Activated CD4-positive, alpha-beta T cell treated with anti-CD3 and anti-CD28 coated beads, Interleukin-2, Interleukin-6, amounts not matched to agents 100 ng/mL and 50 ng/mL, durations not matched to agents 16 hours and 8 hours (primary cell): ENCODE results near the gene ZNF624.
"Not testable (repeated sequence)": the region's sequence is repeated elsewhere in the genome, so short reads cannot be mapped to it uniquely, and the experiment has no call there.

ENCODE experiments used
- DNase-seq: peaks from one replicate; pipeline ENCODE4 v3.0.0-alpha.2; 2020

The ZNF624 gene

GRCh38 chr17:16653367-16654041 lies at the start of gene ZNF624:
TSS of gene ZNF624 (minus strand) at chr17:16653850.
- DNase-seq, result peak; percentile 92

DNA sequence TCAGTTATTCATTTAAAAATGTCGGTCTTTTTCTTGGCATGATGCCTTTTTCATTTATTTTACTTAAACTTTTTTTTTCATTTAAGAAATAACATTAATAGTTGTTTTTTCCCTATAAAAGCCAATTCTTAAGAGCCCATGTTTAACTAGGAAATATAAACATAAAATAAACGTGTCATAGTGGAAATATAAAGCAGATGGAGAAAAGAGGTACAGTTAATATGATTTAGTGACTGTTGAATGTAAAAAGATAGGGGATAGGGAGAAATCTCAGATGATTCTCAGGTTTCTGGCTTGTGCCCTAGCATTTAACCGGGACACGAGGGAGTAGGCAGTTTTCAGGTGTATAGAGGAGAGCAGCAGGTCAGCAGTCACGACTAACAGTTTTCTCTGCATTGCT lies 44.0 kb upstream of the ZNF624 start:
- DNase-seq, result not testable (repeated sequence)

DNA sequence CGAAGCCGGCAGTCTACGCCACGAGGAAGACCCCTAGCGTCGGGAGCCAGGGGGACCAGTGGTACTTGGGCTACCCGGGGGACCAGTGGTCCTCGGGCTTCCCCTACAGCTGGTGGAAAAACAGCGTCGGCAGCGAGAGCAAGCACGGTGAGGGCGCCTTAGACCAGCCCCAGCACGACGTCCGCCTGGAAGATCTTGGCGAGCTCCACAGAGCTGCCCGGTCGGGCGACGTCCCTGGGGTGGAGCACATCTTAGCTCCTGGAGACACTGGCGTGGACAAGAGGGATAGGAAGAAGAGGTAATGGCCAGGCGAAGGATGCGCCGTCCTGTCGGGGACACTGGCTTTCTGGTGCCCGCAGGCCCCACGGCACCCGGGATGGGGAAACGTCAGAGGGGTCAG lies 36.8 kb upstream of the ZNF624 start:
- DNase-seq, result not testable (repeated sequence)

DNA sequence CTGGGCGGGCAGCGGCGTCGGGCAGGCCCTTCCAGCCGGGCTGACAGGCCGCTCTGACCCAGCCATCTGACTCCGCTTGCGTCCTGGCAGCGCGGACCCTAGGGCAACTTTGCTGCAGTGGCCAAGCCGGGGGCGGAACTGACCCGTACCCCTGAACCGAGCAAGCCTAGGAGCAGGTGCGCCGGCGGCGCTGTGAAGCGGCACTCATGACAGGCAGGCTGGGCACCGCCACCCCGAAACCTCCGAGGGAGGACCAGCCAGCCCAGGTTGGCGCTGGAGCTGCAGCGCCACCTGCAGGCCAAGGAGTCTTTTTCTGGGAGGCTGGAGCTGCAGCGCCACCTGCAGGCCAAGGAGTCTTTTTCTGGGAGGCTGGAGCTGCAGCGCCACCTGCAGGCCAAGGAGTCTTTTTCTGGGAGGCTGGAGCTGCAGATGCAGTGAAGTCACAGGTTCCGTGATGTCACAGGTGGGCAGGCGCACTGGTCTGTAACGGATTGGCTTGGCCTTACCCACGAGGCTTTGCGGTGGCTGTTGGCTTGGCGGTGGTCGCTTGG lies 36.2 kb upstream of the ZNF624 start, which contains the start of gene CCDC144A:
Gene CCDC144A, plus strand, starts transcription at position 511 of the 551 bp plus-strand sequence. CDS start 160 bp downstream, outside the sequence.
- peak; percentile 80 for DNase-seq

DNA sequence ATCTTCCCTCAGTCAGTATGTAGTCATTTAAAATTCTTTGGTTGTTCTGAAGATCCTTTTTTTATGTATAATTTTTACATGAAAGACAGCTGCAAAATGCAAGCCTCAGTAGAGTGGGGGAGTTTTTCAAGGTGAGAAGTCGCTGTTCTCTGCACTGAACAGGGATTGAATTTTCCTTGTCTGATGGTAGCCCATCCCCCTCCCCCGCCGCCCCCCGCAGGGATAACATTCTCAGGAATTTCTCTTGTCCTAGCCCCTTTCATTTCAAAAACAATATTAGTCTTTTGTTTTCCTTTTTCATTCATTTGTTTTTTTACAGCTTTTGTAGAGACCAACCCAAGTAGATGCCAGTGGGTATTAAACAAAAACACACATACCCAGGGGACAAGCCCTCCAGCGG lies 33.5 kb upstream of the ZNF624 start:
- not testable (repeated sequence) for DNase-seq

- not testable (repeated sequence) for DNase-seq
These were observed 32.4 kb upstream of the ZNF624 start for GRCh38 chr17:16686019-16686418.

- DNase-seq, result not testable (repeated sequence)
These were observed 29.9 kb upstream of the ZNF624 start for GRCh38 chr17:16683290-16684138.

- DNase-seq, result no peak
These were observed 23.1 kb upstream of the ZNF624 start for GRCh38 chr17:16676676-16677268.

DNA sequence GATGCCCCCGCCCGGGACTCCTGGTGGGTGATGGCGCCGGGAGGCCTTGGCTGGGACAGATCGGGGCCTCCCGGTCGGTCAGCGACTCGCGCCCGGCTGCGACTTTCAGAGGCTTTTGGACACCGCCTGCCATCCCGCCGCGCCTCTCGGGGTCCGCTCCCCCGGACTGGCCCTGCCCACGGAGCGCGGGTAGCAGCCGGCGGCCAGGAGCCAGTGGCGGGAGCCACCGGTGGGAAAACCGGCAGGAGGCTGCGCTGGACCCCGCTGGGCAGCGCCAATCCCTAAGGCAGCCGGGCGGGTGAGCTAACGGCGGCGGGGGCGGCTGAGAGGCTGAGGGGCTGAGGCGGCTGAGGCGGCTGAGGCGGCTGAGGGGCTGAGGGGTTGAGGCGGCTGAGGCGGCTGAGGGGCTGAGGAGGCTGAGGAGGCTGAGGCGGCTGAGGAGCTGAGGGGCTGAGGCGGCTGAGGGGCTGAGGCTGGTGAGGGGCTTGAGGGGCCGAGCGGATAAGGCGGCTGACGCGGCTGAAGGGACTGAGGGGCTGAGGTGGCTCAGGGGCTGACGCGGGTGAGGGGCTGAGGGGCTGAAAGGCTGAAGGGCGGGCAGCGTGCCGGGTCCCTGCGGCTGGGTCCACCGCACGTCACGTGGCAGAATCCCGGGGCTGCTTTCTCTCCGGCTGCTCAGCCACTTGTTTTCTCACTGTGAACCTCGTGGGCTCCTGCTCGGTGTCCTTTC lies 13.4 kb upstream of the ZNF624 start:
- not testable (repeated sequence) for DNase-seq

- DNase-seq, result not testable (repeated sequence)
These were observed 12.9 kb upstream of the ZNF624 start for GRCh38 chr17:16666553-16666906.

GRCh38 chr17:16662936-16663335 lies 9.3 kb upstream of the ZNF624 start:
- DNase-seq, result no peak

GRCh38 chr17:16661217-16661616 lies 7.6 kb upstream of the ZNF624 start:
- DNase-seq, result no peak

- DNase-seq, result no peak
These were observed 743 bp downstream of the ZNF624 start for GRCh38 chr17:16652847-16653366.

DNA sequence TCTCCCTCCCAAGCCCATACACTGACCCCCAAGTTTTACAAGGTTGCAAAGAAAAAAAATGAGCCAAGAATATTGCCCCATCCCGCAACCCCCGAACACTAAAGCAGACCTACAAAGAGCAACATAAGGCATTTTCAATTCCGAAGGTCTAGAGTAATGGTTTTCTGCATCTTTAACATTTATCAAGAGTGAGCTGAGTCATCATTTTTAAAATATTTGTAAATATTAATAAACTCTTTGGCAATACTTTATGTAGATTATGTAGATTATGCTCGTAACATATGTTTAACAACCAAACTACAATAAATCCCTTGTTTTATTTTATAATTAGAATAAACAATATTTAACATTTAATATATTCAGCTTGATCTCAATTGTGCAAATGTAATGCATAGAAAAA lies 1.4 kb downstream of the ZNF624 start:
- no peak for DNase-seq

DNA sequence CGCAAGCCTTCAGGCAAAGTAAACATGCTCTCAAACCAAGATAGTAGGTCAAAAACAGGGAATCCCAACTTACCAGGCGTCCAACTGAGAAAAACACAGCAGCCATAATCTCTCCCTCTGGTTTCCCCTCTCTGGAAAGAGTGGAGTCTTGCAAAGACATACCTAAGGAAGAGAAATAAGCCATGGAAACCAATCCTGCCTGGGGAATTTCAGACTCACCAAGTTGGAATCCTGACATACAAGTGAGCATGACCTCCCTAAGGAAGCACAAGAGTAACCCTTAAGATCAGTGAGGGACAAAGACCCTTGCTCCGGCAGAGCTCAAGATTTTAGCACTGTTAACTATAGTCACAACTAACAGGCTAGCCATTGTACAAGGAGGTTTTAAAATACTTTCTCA lies 4.1 kb downstream of the ZNF624 start:
- no peak for DNase-seq

- no peak for DNase-seq
These were observed 14.2 kb downstream of the ZNF624 start for GRCh38 chr17:16639438-16639837.

DNA sequence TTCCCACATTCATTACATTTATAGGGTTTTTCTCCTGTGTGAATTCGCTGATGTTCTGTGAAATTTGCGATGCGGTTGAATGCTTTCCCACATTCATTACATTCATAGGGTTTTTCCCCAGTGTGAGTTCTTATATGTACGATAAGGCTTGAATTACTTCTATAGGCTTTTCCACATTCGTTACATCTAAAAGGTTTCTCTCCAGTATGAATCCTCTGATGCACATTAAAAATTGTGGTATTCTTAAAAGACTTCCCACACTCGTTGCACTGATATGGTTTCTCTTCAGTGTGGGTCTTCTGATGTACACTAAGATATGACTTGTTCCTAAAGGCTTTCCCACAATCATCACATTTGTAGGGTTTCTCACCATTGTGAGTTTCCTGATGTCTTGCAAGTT lies 30.4 kb downstream of the ZNF624 start:
- no peak for DNase-seq

- DNase-seq, result no peak
These were observed 30.9 kb downstream of the ZNF624 start for GRCh38 chr17:16622540-16623277.

DNA sequence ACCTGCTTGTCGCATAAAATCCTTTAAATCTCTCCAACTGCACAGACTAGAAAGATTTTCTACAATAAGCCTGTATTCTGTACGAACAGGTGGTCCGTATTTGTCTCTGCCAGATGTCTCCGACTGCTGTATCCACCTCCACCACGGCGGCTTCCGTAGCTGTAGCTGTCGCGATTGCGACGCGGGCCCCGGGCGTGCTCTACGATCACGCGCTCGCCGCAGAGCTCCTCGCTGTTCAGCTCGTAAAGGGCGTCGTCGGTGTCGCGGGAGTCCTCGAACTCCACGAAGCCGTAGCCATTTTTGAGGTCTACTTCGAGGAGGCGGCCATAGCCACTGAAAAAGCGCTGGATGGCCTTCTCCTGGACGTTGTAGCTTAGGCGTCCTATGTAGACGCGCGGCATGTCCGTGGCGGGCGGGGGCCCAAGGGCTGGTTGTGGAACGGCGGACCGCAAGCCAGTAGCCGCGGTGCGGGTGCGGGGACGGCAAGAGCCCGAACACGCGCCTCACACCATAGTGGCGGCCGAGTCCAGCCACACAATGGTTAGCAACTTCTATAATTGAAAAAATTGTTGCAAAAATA lies 36.1 kb downstream of the ZNF624 start:
- no peak for DNase-seq

GRCh38 chr17:16599537-16599936 lies 54.1 kb downstream of the ZNF624 start:
- no peak for DNase-seq

GRCh38 chr17:16593356-16594102 lies 60.1 kb downstream of the ZNF624 start:
- no peak for DNase-seq
